ENCODE measurements around the gene SERPINB6.
"Not testable (repeated sequence)": the region's sequence is repeated elsewhere in the genome, so short reads cannot be mapped to it uniquely, and the experiment has no call there.

The SERPINB6 gene

DNA sequence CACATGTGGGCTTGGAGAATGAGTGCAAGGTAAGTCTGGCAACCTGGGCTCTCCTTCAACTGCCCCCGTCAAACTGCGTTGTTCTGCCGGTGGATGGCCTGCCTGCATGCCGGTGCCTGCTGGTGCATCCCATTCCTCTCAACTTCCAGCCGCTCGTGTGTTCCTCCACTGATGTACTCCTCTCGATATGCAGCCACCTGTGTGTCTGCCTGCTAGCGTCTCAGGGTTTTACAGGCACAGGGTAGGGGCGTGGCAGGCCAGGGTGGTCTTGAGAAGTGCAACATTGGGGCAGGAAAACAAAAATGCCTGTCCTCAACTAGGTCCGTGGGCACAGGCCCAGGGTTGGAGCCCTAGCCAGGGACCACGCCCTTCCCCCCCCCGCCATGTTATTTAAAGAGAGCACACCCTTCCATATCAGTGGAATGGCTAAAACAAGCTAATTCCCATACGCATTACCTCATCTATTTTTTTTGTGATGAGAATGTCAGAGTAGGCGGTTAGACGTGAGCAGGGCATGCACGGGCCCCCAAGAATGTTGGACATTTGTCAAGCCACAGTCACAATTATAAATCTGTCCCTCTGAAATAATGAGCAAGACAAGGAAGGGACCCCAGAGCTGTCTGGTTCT lies 33.2 kb downstream of the SERPINB6 start:
- no peak for DNase-seq (ENCODE audit: low read depth)
- no peak overlapping the region for H3K4me3 ChIP-seq (ENCODE audit: low read length)
- TF ChIP-seq, protein P1, sequence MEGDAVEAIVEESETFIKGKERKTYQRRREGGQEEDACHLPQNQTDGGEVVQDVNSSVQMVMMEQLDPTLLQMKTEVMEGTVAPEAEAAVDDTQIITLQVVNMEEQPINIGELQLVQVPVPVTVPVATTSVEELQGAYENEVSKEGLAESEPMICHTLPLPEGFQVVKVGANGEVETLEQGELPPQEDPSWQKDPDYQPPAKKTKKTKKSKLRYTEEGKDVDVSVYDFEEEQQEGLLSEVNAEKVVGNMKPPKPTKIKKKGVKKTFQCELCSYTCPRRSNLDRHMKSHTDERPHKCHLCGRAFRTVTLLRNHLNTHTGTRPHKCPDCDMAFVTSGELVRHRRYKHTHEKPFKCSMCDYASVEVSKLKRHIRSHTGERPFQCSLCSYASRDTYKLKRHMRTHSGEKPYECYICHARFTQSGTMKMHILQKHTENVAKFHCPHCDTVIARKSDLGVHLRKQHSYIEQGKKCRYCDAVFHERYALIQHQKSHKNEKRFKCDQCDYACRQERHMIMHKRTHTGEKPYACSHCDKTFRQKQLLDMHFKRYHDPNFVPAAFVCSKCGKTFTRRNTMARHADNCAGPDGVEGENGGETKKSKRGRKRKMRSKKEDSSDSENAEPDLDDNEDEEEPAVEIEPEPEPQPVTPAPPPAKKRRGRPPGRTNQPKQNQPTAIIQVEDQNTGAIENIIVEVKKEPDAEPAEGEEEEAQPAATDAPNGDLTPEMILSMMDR (IDR thresholded peaks at IDR 0.05; ENCODE audit: insufficient read depth, low read depth, low read length, missing control alignments) = no peak

DNA sequence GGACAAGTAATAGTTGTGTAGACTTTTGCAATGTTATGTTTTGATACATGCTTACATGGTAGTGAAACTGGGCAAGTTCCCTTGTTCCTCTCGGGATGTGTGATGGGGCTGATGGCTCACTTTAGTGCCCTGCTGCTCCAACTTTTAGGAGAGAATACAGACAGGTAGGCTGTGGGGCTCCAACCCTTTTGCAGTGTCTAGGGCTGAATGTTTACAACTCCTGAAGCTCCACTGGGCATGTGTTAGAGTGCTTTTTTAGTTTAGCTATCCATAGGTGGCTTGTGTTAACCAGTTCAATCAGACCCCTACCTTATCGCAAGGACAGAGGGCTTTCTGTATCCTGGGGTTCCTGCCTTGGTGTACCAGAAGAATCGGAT lies 33.8 kb downstream of the SERPINB6 start:
- TF ChIP-seq, protein P1 (IDR thresholded peaks at IDR 0.05; ENCODE audit: insufficient read depth, low read depth, low read length, missing control alignments) = no peak
- no peak overlapping the region for H3K4me3 ChIP-seq (ENCODE audit: low read length)
- no peak for DNase-seq (ENCODE audit: low read depth)

DNA sequence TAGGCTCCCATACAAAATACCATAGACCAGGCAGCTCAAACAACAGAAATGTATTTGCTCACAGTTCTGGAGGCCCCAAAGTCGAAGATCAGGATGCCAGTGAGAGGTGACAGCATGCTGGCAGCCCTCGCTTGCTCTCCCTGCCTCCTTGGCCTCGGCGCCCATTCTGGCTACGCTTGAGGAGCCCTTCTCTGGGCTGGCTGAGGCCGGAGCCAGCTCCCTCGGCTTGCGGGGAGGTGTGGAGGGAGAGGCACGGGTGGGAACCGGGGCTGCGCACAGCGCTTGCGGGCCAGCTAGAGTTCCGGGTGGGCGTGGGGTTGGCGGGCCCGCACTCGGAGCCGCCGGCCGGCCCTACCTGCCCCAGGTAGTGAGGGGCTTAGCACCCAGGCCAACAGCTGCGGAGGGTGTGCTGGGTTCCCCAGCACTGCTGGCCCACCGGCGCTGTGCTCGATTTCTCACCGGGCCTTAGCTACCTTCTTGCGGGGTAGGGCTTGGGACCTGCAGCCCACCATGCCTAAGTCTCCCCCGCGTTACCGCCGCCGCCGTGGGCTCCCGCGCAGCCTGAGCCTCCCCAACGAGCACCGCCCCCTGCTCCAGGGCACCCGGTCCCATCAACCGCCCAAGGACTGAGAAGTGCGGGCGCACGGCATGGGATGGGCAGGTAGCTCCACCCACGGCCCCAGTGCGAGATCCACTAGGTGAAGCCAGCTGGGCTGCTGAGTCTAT lies 35.6 kb downstream of the SERPINB6 start:
- TF ChIP-seq, protein P1 (IDR thresholded peaks at IDR 0.05; ENCODE audit: insufficient read depth, low read depth, low read length, missing control alignments) = no peak
- no peak for DNase-seq (ENCODE audit: low read depth)
- no peak overlapping the region for H3K4me3 ChIP-seq (ENCODE audit: low read length)

DNA sequence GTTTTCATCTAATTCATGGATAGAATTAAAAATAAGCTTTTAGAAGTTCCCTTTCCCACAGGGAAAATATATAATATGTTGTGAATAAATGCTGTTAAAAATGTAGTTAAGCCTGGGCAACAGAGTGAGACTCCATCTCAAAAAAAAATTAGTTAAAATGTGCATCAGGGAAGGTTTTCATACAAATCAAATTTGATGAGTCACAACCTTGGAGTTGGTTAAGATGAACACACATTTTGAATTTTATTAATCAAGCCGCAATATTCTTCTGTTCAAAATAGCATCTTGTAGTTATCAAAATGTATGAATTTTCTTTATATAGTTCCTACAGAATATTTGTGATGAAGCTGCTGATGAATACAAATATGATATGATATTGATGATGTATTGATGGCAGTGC lies 37.3 kb downstream of the SERPINB6 start:
- no peak overlapping the region for H3K4me3 ChIP-seq (ENCODE audit: low read length)
- DNase-seq (ENCODE audit: low read depth) = no peak
- TF ChIP-seq, protein P1 (IDR thresholded peaks at IDR 0.05; ENCODE audit: insufficient read depth, low read depth, low read length, missing control alignments) = no peak

DNA sequence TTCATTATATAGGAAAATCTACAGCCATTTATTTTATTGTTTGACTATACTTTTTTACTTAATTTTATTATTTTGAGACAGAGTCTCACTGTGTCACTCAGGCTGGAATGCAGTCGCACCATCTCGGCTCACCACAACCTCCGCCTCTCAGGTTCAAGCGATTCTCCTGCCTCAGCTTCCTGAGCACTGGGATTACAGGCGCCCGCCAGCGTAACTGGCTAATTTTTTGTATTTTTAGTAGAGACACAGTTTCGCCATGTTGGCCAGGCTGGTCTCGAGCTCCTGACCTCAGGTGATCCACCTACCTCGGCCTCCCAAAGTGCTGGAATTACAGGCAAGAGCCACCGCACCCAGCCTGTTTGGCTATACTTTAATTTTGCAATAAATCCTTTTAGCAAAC lies 38.5 kb downstream of the SERPINB6 start:
- not testable (repeated sequence) for H3K4me3 ChIP-seq (ENCODE audit: low read length); DNase-seq (ENCODE audit: low read depth)

DNA sequence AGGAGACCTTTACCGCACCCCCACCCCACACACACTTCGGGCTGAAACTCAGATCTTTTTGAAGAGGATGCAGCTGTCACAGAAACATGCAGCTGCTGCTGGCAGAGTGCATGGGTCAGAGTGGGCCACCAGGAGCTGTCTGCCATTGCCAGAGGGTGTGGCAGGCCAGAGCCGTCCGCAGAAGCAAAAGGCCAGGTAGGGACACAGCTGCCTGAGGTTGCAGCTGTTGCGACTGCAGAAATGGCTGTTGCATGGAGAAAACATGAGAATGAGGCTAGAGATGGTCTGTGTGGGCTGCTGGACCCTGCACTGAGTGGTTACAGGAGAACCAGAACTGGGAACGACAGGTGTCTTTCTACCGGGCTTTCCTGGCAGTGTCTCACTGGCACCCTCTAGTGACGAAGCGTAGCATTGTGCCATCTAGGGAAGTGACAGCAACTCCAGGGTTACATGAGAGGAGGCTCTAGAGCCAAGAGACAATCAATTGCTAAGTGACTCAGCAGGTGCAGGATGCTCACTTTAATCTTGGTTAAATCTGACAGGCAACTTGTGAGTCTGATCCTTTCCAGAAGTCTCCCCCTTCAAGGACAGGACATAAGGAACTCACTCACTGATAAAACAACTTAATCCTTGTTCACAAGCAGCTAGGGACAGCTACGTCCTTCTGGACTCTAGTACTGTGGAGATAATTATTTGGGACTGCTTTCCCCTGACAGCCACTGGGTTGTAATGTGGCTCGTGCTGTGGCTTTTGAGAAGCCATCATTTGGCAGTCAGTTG lies 39.2 kb downstream of the SERPINB6 start:
- peak; percentile 82 for DNase-seq (ENCODE audit: low read depth)
- no peak overlapping the region for H3K4me3 ChIP-seq (ENCODE audit: low read length)
- TF ChIP-seq, protein P1 (IDR thresholded peaks at IDR 0.05; ENCODE audit: insufficient read depth, low read depth, low read length, missing control alignments) = peak; percentile 100

DNA sequence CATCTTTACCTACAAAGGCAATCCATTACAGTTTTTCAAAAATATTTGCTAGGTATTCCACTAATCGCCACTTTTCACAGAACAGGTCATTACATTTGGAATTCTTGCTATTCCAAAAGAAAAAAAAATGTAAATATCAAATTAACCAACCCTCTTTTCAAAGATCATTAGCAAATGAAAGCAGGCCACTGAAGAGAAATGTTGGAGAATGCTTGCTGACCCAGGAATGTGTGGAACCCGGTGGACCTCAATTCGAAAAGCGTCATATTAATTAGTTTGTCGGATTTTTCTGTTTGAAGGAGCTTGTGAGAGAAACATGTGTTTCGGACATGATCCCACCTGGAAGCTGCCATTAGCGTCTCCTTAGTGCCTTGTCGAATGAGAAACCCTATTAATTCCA lies 40.3 kb downstream of the SERPINB6 start:
- H3K4me3 ChIP-seq (ENCODE audit: low read length) = no peak overlapping the region
- TF ChIP-seq, protein P1 (IDR thresholded peaks at IDR 0.05; ENCODE audit: insufficient read depth, low read depth, low read length, missing control alignments) = no peak
- DNase-seq (ENCODE audit: low read depth) = no peak

DNA sequence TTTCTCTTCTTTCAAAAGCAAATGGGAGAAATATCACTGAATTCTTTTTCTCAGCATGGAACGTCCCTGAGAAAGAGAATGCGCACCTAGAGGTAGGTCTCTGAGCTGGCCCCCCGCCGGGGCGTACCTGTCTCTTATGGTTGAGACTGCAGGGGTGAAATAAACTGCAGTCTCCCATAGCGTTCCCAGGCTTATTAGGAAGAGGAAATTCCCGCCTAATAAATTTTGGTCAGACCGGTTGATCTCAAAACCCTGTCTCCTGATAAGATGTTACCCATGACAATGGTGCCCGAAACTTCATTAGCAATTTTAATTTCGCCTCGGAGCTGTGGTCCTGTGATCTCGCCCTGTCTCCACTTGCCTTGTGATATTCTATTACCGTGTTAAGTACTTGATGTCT lies 43.4 kb downstream of the SERPINB6 start:
- not testable (repeated sequence) for H3K4me3 ChIP-seq (ENCODE audit: low read length); DNase-seq (ENCODE audit: low read depth)

DNA sequence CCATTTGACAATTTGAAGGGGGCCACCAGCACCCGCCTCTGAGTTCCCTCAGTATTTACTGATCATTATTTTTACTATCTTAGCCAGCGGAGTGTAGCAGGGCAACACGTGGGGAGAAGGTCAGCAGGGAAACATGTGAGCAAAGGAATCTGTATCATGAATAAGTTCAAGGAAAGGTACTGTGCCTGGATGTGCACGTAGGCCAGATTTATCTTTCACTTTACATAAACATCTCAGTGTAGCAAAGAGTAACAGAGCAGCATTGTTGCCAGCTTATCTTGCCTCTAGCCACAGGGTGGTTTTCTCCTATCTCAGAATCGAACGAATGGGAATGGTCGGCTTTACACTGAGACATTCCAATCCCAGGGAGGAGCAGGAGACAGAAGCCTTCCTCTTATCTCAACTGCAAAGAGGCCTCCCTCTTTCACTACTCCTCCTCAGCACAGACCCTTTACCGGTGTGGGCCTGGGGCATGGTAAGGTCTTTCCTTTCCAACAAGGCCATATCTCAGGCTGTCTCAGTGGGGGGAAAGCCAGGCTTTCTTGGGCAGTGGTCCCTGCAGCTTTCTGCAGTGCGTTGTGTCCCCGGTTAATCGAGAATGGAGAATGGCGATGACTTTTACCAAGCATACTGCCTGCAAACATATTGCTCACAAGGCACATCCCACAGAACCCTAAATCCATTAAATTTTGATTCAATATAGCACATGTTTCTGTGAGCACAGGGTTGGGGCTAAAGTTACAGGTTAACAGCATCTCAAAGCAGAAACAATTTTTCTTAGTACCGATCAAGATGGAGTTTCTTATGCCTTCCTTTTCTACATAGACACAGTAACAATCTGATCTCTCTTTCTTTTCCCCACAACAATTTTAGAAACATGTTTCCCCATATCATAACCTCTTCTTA lies 45.3 kb downstream of the SERPINB6 start:
- DNase-seq (ENCODE audit: low read depth); H3K4me3 ChIP-seq (ENCODE audit: low read length): not testable (repeated sequence)

Measured in epithelial cell of esophagus (primary cell).